HEK293 (cell line): ENCODE data around the gene B4GAT1.

Source experiments
- CTCF ChIA-PET: fragments of 350-600 bp; formaldehyde crosslinking; extraction: SDS; loops from one replicate; lab custom pipeline; 2021; ENCODE audit warnings: antibody characterized with exemption; lab: Yijun Ruan, JAX
- POLR2A ChIA-PET: fragments of 300-600 bp; formaldehyde crosslinking; extraction: SDS; loops from one replicate; lab custom pipeline; 2020; ENCODE audit warnings: antibody characterized with exemption, inconsistent platforms; lab: Yijun Ruan, JAX
- H3K27ac ChIP-seq: fragments of 200-500 bp; sonication (Bioruptor generic); 2 replicates; pipeline ENCODE4 v1.5.1; 2014; ENCODE audit warnings: low read depth, low read length, control low read depth, inconsistent platforms; ENCODE audit errors: extremely low read depth
- H3K36me3 ChIP-seq, 2 experiments: fragments of 200-500 bp in 1 of 2; sonication (Bioruptor generic) in 1 of 2; 1 replicate in 1 of 2; 2 replicates in 1 of 2; pipeline ENCODE4 v1.5.1; 2014 to 2017; ENCODE audit warnings: inconsistent platforms in 2 of 2, low read length in 2 of 2; ENCODE audit not compliant: control insufficient read depth in 2 of 2, insufficient read depth in 1 of 2
- H3K4me1 ChIP-seq: fragments of 200-500 bp; sonication (Bioruptor generic); 2 replicates; pipeline ENCODE4 v1.5.1; 2014; ENCODE audit warnings: mild to moderate bottlenecking, low read length, inconsistent platforms; ENCODE audit not compliant: control insufficient read depth, insufficient read depth
- H3K4me3 ChIP-seq: 2 replicates; pipeline ENCODE4 v1.5.1; 2011; ENCODE audit warnings: low read depth, mild to moderate bottlenecking, control low read depth, low read length, moderate library complexity
- H3K9me3 ChIP-seq: fragments of 200-500 bp; sonication (Bioruptor generic); 2 replicates; pipeline ENCODE4 v1.5.1; 2014; ENCODE audit warnings: low read depth, low read length, inconsistent platforms; ENCODE audit not compliant: control insufficient read depth, insufficient read depth
- GLI4 ChIP-seq: fragments of 450-650 bp; formaldehyde crosslinking; IDR thresholded peaks from 2 replicates; pipeline ENCODE4 v1.5.1; 2016; ENCODE audit warnings: missing biosample characterization, missing genetic modification characterization
- KLF1 ChIP-seq: fragments of 450-650 bp; formaldehyde crosslinking; IDR thresholded peaks from 2 replicates; pipeline ENCODE4 v1.5.1; 2016; ENCODE audit warnings: missing biosample characterization, missing genetic modification characterization
- PRDM10 ChIP-seq: fragments of 450-650 bp; formaldehyde crosslinking; IDR thresholded peaks from 2 replicates; pipeline ENCODE4 v1.5.1; 2016; ENCODE audit warnings: missing biosample characterization, missing genetic modification characterization
- SP3 ChIP-seq: fragments of 450-650 bp; formaldehyde crosslinking; IDR thresholded peaks from 2 replicates; pipeline ENCODE4 v1.5.1; 2016; ENCODE audit warnings: missing biosample characterization, missing genetic modification characterization
- ZBTB10 ChIP-seq: fragments of 450-650 bp; formaldehyde crosslinking; IDR thresholded peaks from 2 replicates; pipeline ENCODE4 v1.5.1; 2016; ENCODE audit warnings: missing biosample characterization, missing genetic modification characterization
- ZBTB11 ChIP-seq: fragments of 450-650 bp; formaldehyde crosslinking; conservative IDR thresholded peaks from 2 replicates; pipeline ENCODE4 v1.5.1; 2016; ENCODE audit warnings: low read depth, missing biosample characterization, missing genetic modification characterization
- ZNF175 ChIP-seq: fragments of 450-650 bp; formaldehyde crosslinking; IDR thresholded peaks from 2 replicates; pipeline ENCODE4 v1.5.1; 2016; ENCODE audit warnings: missing biosample characterization, missing genetic modification characterization
- ZNF248 ChIP-seq: fragments of 450-650 bp; formaldehyde crosslinking; IDR thresholded peaks from 2 replicates; pipeline ENCODE4 v1.5.1; 2017; ENCODE audit warnings: missing biosample characterization, missing genetic modification characterization
- ZNF335 ChIP-seq: fragments of 450-650 bp; formaldehyde crosslinking; conservative IDR thresholded peaks from 2 replicates; pipeline ENCODE4 v1.5.1; 2016; ENCODE audit warnings: missing biosample characterization, missing genetic modification characterization
- ZNF426 ChIP-seq: fragments of 450-650 bp; formaldehyde crosslinking; IDR thresholded peaks from 2 replicates; pipeline ENCODE4 v1.5.1; 2017; ENCODE audit warnings: missing biosample characterization, missing genetic modification characterization, mild to moderate bottlenecking, inconsistent platforms, moderate library complexity
- ZNF529 ChIP-seq: fragments of 450-650 bp; formaldehyde crosslinking; IDR thresholded peaks from 2 replicates; pipeline ENCODE4 v1.5.1; 2017; ENCODE audit warnings: missing genetic modification characterization, missing biosample characterization; ENCODE audit not compliant: insufficient replicate concordance
- ZNF544 ChIP-seq: fragments of 450-650 bp; formaldehyde crosslinking; IDR thresholded peaks from 2 replicates; pipeline ENCODE4 v1.5.0; 2017; ENCODE audit warnings: missing biosample characterization, missing genetic modification characterization
- ZNF623 ChIP-seq: fragments of 450-650 bp; formaldehyde crosslinking; IDR thresholded peaks from 2 replicates; pipeline ENCODE4 v1.5.1; 2016; ENCODE audit warnings: missing biosample characterization, missing genetic modification characterization
- ZNF837 ChIP-seq: fragments of 450-650 bp; formaldehyde crosslinking; IDR thresholded peaks from 2 replicates; pipeline ENCODE4 v1.5.1; 2016; ENCODE audit warnings: missing biosample characterization, missing genetic modification characterization
- ZSCAN4 ChIP-seq: fragments of 450-650 bp; formaldehyde crosslinking; IDR thresholded peaks from 2 replicates; pipeline ENCODE4 v1.5.1; 2017; ENCODE audit warnings: missing biosample characterization, missing genetic modification characterization

B4GAT1 gene

GRCh38 chr11:66328031-66328301 lies 19.5 kb downstream of the B4GAT1 start (continued):
- TF ChIP-seq ZBTB11 (tag by site-specific recombination) (no peak), ZBTB10 (tag by site-specific recombination) (peak; percentile 46; the same call in 1 of the 2 replicates), ZNF544 (tag by site-specific recombination) (no peak), ZNF529 (tag by site-specific recombination) (no peak), ZNF248 (tag by site-specific recombination) (no peak), ZNF175 (tag by site-specific recombination) (no peak), KLF1 (tag by site-specific recombination) (peak; percentile 47; the same call in 1 of the 2 replicates), ZNF426 (tag by site-specific recombination) (no peak), PRDM10 (tag by site-specific recombination) (no peak), ZNF335 (tag by site-specific recombination) (no peak), SP3 (tag by site-specific recombination) (no peak), ZNF837 (tag by site-specific recombination) (no peak), ZNF623 (tag by site-specific recombination) (peak; percentile 97)

- POLR2A ChIA-PET, result interaction anchor here (0.7 to 1.2 kb wide), 2 partner anchors 8 to 38 kb away, joined by 3 to 6 read pairs; no protein-coding TSS in a partner anchor
- Histone ChIP-seq H3K9me3 (no peaks in the 10 kb centered on the region), H3K4me3 (no peak overlapping the region), H3K4me1 (no peaks in the 10 kb centered on the region), H3K36me3 (no peaks in the 10 kb centered on the region), H3K27ac (no peak overlapping the region)
- TF ChIP-seq ZSCAN4 (tag by site-specific recombination), result peak; percentile 85
- no peak for TF ChIP-seq GLI4 (tag by site-specific recombination)
- CTCF ChIA-PET, result interaction anchor here (0.6 to 1.0 kb wide), 5 partner anchors 10 to 403 kb away, joined by 3 to 5 read pairs (median 3); partner anchors contain the start of gene CD248
Measured at GRCh38 chr11:66327171-66328030, 20.0 kb downstream of the B4GAT1 start.
